ENCODE measurements around the gene KLF1.
"Not testable (repeated sequence)": the region's sequence is repeated elsewhere in the genome, so short reads cannot be mapped to it uniquely, and the experiment has no call there.

Gene KLF1

DNA sequence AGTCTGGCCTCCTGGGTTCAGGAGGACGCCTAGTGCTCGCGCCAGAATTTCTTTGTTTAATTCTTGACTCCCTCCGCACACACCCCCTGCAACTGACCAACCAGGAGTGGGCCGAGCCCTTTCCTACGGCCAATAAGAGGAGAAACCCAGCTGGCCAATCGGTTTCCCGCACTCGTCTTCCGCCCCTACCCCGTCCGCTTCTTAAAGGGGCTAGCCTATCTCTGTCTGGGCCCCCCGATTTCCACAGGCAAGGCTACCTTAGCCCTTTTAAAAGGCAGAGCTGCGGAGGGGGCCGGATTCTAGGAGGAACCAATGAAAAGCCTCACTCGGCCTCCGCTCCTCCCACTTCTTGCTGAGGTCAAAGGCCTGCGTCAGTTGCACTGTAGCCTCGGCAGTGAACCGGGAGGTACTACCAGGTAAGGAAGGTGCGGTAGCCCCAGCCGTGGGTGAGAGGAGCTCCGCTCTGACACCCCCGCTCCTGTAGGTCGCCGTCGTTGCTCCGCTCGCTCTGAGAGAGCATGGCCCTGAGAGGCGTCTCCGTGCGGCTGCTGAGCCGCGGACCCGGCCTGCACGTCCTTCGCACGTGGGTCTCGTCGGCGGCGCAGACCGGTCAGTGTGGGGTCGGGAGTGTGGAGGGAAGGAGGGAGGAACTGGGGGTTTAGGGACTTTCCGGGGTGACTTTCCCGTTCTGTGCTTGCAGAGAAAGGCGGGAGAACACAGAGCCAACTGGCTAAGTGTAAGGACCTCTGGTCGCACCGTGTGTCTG, 4.0 kb upstream of the KLF1 start, which contains the start of gene GCDH:
TSS of gene GCDH (plus strand) at position 374 of the 766 bp plus-strand sequence. CDS start at position 519, 145 bp downstream.
- peak; percentile 86 to 91 for DNase-seq (ENCODE audit: low read depth in 1 of 2, low spot score in 1 of 2)

- not testable (repeated sequence) for DNase-seq (ENCODE audit: low read depth in 1 of 2, low spot score in 1 of 2)
Measured at GRCh38 chr19:12890299-12890786, 3.3 kb upstream of the KLF1 start.

DNA sequence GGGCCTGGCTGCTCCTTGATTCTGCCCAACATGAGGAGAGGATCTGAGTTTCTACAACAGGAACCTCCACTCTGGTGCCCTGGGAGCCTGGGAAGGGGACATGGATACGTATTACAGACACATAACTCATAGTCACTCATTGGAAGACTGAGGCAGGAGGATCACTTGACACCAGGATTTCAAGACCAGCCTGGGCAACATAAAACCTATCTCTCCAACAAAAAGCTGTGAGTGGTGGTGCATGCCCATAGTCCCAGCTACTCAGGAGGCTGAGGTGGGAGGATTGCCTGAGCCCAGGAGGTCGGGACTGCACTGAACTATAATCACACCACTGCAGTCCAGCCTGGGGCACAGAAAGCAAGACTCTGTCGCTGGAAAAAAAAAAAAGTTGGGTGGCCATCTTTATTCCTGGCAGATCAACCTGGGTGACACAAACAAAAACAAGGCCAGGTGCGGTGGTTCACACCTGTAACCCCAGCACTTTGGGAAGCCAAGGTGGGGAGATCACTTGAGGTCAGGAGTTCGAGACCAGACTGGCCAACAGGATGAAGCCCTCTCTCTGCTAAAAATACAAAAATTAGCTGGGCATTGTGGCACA, 1.1 kb upstream of the KLF1 start:
- no peak for DNase-seq (ENCODE audit: low read depth in 1 of 2, low spot score in 1 of 2)

DNA sequence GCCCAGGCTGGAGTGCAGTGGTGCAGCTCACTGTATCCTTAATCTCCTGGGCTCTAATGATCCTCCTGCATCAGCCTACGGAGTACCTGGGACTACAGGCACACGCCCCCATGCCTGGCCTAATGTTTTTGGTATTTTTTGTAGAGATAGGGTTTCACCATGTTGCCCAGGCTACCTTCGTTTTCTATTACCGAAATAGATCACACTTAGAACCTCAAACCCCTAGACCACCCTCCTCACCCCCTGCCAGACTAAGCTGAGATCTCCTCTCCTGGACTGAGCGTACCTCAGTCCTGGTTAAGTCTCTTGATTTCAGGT, 391 bp downstream of the KLF1 start:
- DNase-seq (ENCODE audit: low read depth in 1 of 2, low spot score in 1 of 2): no peak

GRCh38 chr19:12885749-12886650, 1.0 kb downstream of the KLF1 start:
- no peak for DNase-seq (ENCODE audit: low read depth in 1 of 2, low spot score in 1 of 2)

GRCh38 chr19:12884926-12885748, 1.9 kb downstream of the KLF1 start:
- DNase-seq (ENCODE audit: low read depth in 1 of 2, low spot score in 1 of 2): peak; percentile 80 to 81

DNA sequence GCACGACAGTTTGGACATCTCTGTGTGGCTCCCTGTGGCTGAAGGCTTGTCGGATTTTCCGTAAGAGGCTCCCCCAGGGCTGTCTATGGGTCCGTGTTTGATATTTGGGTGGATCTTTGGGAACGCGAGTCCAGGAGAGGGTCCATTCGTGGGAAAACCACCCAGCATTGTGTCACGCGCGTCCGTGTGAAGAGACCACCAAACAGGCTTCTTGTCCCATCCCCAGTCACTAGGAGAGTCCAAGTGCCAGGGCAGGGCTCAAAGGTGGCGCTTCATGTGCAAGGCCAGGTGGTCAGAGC, 2.4 kb downstream of the KLF1 start:
- DNase-seq (ENCODE audit: low read depth in 1 of 2, low spot score in 1 of 2): no peak

DNA sequence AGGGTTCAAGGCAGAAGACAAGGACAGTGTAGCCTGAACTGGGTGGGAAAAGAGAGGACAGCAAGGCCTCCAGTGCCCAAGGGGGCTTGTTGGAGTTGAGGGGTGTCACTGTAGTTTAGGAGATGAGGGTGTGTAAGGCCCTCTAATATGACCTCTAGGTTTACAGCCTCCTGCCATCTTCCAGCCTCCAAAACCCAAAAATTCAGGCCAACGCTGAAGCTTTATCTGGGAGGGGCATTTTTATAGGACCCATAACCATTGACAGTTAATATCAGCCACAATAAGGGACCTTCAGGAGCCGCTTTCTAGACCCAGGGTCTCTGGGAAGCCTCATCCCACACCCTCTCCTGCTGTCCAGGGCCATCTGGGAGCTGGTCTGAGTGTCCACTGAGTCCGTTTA, 2.8 kb downstream of the KLF1 start:
- no peak for DNase-seq (ENCODE audit: low read depth in 1 of 2, low spot score in 1 of 2)

DNA sequence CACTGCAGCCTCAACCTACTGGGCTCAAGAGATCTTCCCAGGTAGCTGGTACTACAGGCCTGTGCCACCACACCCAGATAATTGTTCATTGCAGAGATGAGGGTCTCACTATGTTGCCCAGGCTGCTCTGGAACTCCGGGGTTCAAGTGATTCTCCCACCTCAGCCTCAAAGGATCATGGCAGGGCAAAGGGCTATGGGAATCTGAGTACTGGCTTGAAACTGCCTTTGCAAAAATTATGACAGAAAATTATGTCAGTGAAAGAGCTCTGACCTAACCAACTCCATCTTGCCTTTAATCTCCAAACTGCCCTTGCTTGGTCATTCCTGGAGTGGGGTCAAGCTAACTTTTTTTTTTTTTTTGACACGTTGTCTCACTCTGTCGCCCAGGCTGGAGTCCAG, 4.4 kb downstream of the KLF1 start:
- no peak for DNase-seq (ENCODE audit: low read depth in 1 of 2, low spot score in 1 of 2)

GRCh38 chr19:12881172-12881808, 5.7 kb downstream of the KLF1 start, which contains the start of gene DNASE2:
Gene DNASE2 (minus strand): TSS chr19:12881449. CDS start chr19:12881375, 74 bp downstream.
- peak; percentile 74 to 79 for DNase-seq (ENCODE audit: low read depth in 1 of 2, low spot score in 1 of 2)

DNA sequence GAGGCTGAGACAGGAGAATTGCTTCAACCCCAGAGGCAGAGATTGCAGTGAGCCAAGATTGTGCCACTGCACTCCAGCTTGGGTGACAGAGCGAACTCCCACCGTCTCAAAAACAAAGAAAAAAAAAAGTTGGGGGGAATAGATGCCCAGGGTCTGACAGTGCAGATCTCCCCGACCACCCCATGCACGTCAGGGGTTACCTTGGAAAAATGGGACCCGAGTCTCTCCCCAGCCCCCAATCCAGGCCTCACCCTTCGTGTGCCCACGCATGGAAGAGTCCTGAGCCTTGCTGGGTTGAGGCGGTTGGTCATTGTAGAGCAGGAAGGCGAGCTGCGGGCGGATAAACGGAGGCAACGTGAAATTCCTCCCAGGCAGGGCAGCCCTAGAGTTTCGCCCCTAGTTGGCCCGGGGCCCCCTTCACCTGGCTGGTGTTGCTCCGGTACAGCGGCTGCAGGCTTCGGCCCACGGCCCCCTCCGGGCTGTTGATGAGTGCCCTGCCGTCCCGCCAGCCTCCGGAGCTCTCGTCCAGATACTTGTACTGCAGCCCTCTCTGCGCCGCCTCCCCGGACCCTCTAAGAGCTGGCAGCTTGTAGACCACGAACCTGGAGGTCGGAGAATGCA, 6.3 kb downstream of the KLF1 start:
- no peak for DNase-seq (ENCODE audit: low read depth in 1 of 2, low spot score in 1 of 2)

DNA sequence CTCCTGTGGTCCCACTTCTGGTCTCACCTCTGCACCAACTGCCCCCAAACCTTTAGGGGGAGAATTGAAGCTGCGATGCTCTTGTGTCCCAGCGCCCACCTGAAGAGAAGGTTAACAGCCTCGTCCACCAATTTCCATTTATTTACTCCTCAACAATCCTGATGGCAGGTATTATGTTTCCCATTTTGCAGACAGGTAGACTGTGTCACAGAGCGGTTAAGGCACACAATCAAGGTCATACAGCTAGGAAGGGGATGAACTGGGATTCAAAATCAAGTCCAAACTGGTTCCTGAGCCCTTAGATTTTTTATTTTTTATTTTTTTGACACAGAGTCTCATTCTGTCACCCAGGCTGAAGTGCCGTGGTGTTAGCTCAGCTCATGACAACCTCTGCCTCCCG, 11.9 kb downstream of the KLF1 start:
- DNase-seq (ENCODE audit: low read depth in 1 of 2, low spot score in 1 of 2): no peak

GRCh38 chr19:12873891-12874745, 12.9 kb downstream of the KLF1 start:
- DNase-seq (ENCODE audit: low read depth in 1 of 2, low spot score in 1 of 2): no peak

DNA sequence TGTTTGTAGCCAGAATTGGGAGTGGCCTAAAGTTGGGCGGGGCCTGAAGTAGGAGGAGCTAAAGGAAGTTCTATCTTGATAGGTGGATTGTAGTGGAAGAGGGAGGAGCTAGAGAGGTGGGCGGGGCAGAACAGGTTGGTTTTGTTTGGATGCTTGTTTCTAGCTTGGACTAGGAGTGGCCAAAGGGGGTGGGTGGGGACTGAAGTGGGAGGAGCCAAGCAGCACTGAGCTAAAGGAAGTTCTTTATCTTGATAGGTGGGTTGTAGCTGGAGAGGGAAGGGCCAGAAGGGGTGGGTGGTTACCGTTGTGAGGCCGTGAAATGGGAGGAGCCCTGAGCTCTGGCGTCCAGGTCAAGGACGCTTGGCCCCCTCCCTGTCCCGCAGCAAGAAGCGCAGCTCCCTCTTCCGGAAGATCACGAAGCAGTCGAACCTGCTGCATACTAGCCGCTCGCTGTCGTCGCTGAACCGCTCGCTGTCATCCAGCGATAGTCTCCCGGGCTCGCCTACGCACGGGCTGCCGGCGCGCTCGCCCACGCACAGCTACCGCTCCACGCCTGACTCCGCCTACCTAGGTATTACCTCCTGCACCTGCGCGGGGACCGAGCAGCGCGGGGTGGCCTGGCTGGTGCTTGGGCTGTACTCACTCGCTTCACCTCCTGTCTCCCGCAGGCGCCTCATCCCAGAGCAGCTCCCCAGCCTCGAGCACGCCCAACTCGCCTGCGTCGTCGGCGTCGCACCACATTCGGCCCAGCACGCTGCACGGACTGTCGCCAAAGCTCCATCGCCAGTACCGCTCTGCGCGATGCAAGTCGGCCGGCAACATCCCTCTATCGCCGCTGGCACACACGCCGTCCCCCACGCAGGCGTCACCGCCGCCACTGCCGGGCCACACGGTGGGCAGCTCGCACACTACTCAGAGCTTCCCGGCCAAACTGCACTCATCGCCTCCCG, 13.8 kb downstream of the KLF1 start:
- DNase-seq (ENCODE audit: low read depth in 1 of 2, low spot score in 1 of 2): peak in 1 of 2 donors; percentile 42

DNA sequence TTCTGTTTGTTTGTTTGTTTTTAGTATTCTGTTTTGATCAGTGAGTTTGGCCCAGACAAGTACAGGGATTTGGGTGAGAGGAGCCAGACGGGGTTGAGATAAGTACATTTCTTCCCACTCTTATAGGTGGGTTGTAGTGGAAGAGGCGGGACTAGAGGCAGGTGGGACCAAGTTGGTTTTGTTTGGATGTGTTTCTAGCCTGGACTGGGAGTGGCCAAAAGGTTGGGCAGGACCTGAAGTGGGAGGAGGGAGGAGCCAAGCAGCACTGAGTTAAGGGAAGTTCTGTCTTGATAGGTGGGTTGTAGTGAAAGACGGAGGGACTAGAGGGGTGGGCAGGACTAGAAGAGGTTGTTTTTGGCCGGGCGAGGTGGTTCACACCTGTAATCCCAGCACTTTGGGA, 14.7 kb downstream of the KLF1 start:
- no peak for DNase-seq (ENCODE audit: low read depth in 1 of 2, low spot score in 1 of 2)

- no peak for DNase-seq (ENCODE audit: low read depth in 1 of 2, low spot score in 1 of 2)
Measured at GRCh38 chr19:12871681-12872080, 15.3 kb downstream of the KLF1 start.

DNA sequence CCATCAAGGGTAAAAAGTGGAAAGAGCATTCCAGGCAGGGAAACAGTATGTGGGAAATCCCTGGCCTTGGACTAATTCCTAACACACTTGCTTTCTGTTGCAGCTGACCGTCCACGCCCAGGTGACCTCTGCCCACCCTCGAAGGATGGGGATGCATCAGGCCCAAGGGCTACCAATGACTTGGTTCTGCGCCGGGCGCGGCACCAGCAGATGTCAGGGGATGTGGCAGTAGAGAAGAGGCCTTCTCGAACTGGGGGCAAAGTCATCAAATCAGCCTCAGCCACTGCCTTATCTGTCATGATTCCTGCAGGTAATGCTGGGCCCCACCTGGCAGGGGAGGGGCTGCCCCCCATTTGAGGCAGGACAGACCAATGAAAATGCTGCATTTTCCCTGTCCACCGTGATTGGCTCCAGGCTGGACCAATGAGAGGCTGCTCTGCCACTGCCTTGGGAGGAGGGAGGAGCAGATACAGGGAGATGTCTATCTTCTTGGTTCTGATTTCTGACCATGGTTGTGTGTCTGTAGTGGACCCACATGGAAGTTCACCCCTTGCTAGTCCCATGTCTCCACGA, 18.4 kb downstream of the KLF1 start:
- DNase-seq (ENCODE audit: low read depth in 1 of 2, low spot score in 1 of 2): no peak
